Gastrocnemius medialis (tissue), 4 donors: ENCODE measurements around the gene MYO3B. TPM values are rescaled to one million over a fixed set of nuclear protein-coding genes. Genes with fewer than 3 reads are reported as not detected.

Experiments used
- ATAC-seq, 2 donors: fragments of 150-250 bp; one replicate each; pipeline ENCODE4 v1.9.1; 2016
- DNase-seq, 2 donors: peaks; one replicate each; pipeline ENCODE4 v3.0.0-alpha.2; 2019
- H3K27ac ChIP-seq, 4 donors: fragments of 200-600 bp; sonication (generic); 1 replicate in 1 of 4; 2 replicates in 3 of 4; pipeline ENCODE4 v1.5.1; 2016 to 2018; ENCODE audit warnings: mild to moderate bottlenecking in 2 of 4, moderate library complexity in 1 of 4
- H3K27me3 ChIP-seq, 3 donors: fragments of 200-600 bp; sonication (generic) in 2 of 3; 1 replicate in 1 of 3; 2 replicates in 2 of 3; pipeline versions ENCODE4 v1.5.1 to v1.6.0; 2016 to 2019; ENCODE audit warnings: mild to moderate bottlenecking in 1 of 3, moderate library complexity in 1 of 3
- H3K36me3 ChIP-seq, 2 donors: fragments of 200-600 bp; sonication (generic) in 1 of 2; one replicate each; pipeline ENCODE4 v1.5.1; 2017 to 2018
- H3K4me1 ChIP-seq, 2 donors: fragments of 200-600 bp; sonication (generic) in 1 of 2; one replicate each; pipeline ENCODE4 v1.5.1; 2016 to 2017; ENCODE audit warnings: mild to moderate bottlenecking in 2 of 2
- H3K4me3 ChIP-seq, 4 donors: fragments of 200-600 bp; sonication (generic) in 3 of 4; 1 replicate in 1 of 4; 2 replicates in 3 of 4; pipeline ENCODE4 v1.5.1; 2016 to 2019; ENCODE audit warnings: mild to moderate bottlenecking in 2 of 4
- H3K9me3 ChIP-seq, 3 donors: fragments of 200-600 bp; sonication (generic) in 2 of 3; 1 replicate in 1 of 3; 2 replicates in 2 of 3; pipeline ENCODE4 v1.5.1; 2016 to 2019
- POLR2A ChIP-seq, 2 donors: fragments of 450-650 bp; IDR thresholded peaks; one replicate each; pipeline ENCODE4 v1.6.1; 2017; ENCODE audit warnings: antibody characterized with exemption in 2 of 2, mild to moderate bottlenecking in 2 of 2, moderate library complexity in 2 of 2
- in situ Hi-C, 4 donors: fragments of 200-750 bp; cut with MboI; loops; one replicate each; pipeline versions ENCODE4 v1.15.0 to v1.8.0; 2017; ENCODE audit warnings: low sequenced_read_pairs in 4 of 4
- intact Hi-C: fragments of 100-400 bp; cut with DNase I; formaldehyde crosslinking; loops from one replicate; pipeline ENCODE4 v1.15.1; 2023; ENCODE audit warnings: low total_unique reads
- total RNA-seq, 4 donors: library from RNA; depleted of rRNA; stranded (reverse); fragments of >200 nt; gene quantifications; one replicate each; pipeline versions ENCODE4 v1.1.0 to v1.2.3, GENCODE V29; 2016
- TF ChIP-seq, protein P1 (sequence below), 5 experiments: fragments of 450-650 bp in 3 of 5; fragments of 200-600 bp in 2 of 5; sonication (generic) in 2 of 5; IDR thresholded peaks in 4 of 5; conservative IDR thresholded peaks in 1 of 5; 1 replicate in 4 of 5; 2 replicates in 1 of 5; pipeline ENCODE4 v1.5.1; 2016 to 2019; ENCODE audit warnings: antibody characterized with exemption in 5 of 5, mild to moderate bottlenecking in 3 of 5, moderate library complexity in 3 of 5

Gene MYO3B
- total RNA-seq, 4 donors from 2014 or later, result 0.07 to 0.27 TPM; not detected in 2

DNA sequence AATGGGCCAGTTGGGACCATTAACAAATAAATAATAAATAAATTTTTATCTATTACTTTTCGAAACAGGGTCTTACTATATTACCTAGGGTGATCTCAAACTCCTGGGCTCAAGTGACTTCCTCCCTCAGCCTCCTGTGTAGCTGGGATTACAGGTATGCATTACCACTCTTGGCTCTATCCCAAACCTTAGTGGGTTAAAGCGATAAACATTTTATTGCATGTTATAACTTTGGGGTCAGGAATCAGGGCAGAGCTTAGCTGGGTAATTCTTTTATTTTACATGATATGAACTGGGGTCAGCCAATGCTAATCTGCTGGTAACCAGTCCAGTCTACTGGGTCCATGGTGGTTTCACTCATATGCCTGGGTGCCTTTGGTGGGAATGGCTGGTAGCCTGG lies 127.8 kb downstream of the MYO3B start:
- no peak for DNase-seq
- no peaks in the 10 kb centered on the region for H3K9me3 ChIP-seq
- no peaks in the 10 kb centered on the region for H3K4me1 ChIP-seq
- no peak for ATAC-seq
- no peaks in the 10 kb centered on the region for H3K36me3 ChIP-seq
- no peaks in the 10 kb centered on the region for H3K27me3 ChIP-seq
- in situ Hi-C loops (no loop called here), intact Hi-C loops (no loop called here)
- no peak overlapping the region for H3K4me3 ChIP-seq
- no peak overlapping the region for H3K27ac ChIP-seq
- TF ChIP-seq, protein P1, sequence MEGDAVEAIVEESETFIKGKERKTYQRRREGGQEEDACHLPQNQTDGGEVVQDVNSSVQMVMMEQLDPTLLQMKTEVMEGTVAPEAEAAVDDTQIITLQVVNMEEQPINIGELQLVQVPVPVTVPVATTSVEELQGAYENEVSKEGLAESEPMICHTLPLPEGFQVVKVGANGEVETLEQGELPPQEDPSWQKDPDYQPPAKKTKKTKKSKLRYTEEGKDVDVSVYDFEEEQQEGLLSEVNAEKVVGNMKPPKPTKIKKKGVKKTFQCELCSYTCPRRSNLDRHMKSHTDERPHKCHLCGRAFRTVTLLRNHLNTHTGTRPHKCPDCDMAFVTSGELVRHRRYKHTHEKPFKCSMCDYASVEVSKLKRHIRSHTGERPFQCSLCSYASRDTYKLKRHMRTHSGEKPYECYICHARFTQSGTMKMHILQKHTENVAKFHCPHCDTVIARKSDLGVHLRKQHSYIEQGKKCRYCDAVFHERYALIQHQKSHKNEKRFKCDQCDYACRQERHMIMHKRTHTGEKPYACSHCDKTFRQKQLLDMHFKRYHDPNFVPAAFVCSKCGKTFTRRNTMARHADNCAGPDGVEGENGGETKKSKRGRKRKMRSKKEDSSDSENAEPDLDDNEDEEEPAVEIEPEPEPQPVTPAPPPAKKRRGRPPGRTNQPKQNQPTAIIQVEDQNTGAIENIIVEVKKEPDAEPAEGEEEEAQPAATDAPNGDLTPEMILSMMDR (IDR thresholded peaks at IDR 0.05 in 4 of 5, conservative IDR thresholded peaks at IDR 0.05 in 1 of 5), result no peak
- no peak for TF ChIP-seq POLR2A (IDR thresholded peaks at IDR 0.05)

DNA sequence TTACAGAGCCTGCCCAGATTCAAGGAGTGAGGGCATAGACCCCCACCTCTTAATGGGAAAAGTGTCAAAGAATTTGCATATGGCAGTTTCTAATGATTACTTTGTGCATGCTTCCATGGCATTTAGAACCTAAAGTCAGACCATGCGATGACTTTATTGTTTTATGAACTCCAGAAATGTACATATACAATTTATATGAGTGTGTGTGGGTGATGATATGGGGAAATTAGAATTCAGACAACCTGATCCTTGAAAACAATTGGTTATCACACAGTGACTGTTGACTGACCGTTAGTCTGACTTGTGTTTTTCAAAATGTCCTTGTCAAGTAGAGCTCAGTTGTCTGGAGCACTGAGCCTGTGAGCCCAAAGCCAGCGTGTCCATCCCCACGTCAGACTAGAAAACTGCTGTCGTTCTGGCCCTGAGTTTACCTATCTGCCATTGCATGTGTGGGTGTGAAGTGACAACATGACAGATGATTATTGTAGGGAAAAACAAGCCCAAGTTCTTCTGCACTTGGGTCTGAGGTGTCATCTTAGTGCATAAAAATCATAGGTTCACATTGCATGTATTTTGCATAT lies 128.4 kb downstream of the MYO3B start:
- Histone ChIP-seq H3K27ac (no peak overlapping the region), H3K36me3 (no peaks in the 10 kb centered on the region), H3K4me1 (no peaks in the 10 kb centered on the region), H3K9me3 (no peaks in the 10 kb centered on the region), H3K27me3 (no peaks in the 10 kb centered on the region), H3K4me3 (no peak overlapping the region)
- DNase-seq (no peak), ATAC-seq (no peak)
- no peak for TF ChIP-seq POLR2A (IDR thresholded peaks at IDR 0.05)
- TF ChIP-seq, protein P1 (IDR thresholded peaks at IDR 0.05 in 4 of 5, conservative IDR thresholded peaks at IDR 0.05 in 1 of 5), result no peak
- in situ Hi-C loops (no loop called here), intact Hi-C loops (no loop called here)

DNA sequence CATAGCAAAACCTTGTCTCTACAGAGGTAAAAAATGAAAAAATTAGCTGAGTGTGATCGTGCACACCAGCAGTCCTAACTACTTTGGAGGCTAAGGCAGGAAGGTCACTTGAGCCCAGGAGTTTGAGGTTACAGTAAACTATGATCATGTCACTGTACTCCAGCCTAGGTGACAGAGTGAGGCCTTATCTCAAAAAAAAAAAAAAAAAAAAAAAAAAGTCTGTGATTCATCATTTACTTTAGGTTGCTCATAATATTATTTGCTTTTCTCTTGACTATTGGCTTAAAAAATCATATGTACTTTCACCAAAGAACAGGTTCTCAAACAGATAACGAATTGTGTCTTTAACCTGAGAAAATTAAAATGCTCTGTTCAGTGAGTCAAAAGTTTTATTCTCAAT lies 129.1 kb downstream of the MYO3B start:
- TF ChIP-seq, protein P1 (IDR thresholded peaks at IDR 0.05 in 4 of 5, conservative IDR thresholded peaks at IDR 0.05 in 1 of 5), result no peak
- no peak for TF ChIP-seq POLR2A (IDR thresholded peaks at IDR 0.05)
- Histone ChIP-seq H3K36me3 (no peaks in the 10 kb centered on the region), H3K9me3 (no peaks in the 10 kb centered on the region), H3K4me1 (no peaks in the 10 kb centered on the region), H3K4me3 (no peak overlapping the region), H3K27ac (no peak overlapping the region), H3K27me3 (no peaks in the 10 kb centered on the region)
- ATAC-seq, result no peak
- DNase-seq, result no peak
- in situ Hi-C loops, result no loop called here
- intact Hi-C loops, result no loop called here

DNA sequence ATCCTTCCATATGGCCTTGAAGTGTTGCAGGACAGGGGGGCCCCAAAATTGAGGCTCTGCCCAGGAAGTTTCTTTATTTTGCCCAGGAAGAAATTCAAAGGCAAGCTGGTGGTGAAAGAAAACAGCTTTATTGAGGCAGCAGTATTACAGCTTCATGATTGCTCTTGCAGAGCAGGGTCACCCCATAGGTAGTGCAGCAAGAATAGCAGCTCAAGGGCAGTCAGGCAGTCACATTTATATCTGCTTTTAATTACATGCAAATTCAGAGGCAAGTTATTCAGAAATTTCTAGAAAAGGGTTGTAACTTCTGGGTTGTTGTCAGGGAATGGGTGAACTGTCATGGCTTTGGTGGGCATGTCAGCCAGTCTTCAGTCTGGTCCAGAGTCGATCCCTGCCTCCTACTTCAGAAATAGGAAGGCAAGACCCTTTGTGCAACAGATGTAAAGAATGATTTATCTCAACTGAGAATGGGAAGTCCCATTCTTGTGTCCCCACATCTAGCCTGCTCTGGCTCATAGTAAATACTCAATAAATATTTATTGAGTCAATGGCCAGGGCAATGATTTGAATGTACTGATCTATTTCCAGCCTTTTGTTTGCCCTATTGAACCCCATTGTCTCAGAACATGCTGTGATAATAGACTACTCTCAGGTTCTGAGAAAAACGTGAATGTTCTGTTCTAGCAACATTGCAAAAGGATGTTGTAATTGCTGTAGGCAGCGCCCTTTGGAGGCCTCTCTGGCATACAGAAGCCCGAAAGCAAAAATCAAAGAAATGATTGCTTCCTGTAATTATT lies 129.8 kb downstream of the MYO3B start:
- Histone ChIP-seq H3K9me3 (no peaks in the 10 kb centered on the region), H3K4me3 (no peak overlapping the region), H3K36me3 (no peaks in the 10 kb centered on the region), H3K27me3 (no peaks in the 10 kb centered on the region), H3K4me1 (no peaks in the 10 kb centered on the region), H3K27ac (no peak overlapping the region)
- no peak for ATAC-seq
- intact Hi-C loops (no loop called here), in situ Hi-C loops (no loop called here)
- TF ChIP-seq, protein P1 (IDR thresholded peaks at IDR 0.05 in 4 of 5, conservative IDR thresholded peaks at IDR 0.05 in 1 of 5), result no peak
- no peak for TF ChIP-seq POLR2A (IDR thresholded peaks at IDR 0.05)
- no peak for DNase-seq
